ENCODE measurements around the gene CTSA. TPM values are rescaled to one million over a fixed set of nuclear protein-coding genes. Genes with fewer than 3 reads are reported as not detected.

Gene CTSA
- total and polyA plus RNA-seq, 2 of the 4 experiments (the other 2 are of a cell fraction), result 19.0 to 312 TPM

- no peaks in the 10 kb centered on the region for H3K27me3 ChIP-seq (ENCODE audit: control insufficient read depth, insufficient read depth, low read length)
- peaks cover 26% of the 10 kb centered on the region for H3K36me3 ChIP-seq (ENCODE audit: control insufficient read depth, insufficient read depth, low read length)
- no peak within 1 kb of the TSS for H3K56ac ChIP-seq (ENCODE audit: extremely low read depth, insufficient read depth, low read length)
- H3K4ac ChIP-seq (ENCODE audit: low read depth, low read length), result no peak within 1 kb of the TSS
- H2BK120ac ChIP-seq (ENCODE audit: low read depth, low read length), result no peak within 1 kb of the TSS
- H3K4me2 ChIP-seq (ENCODE audit: low read depth, low read length), result no peak within 1 kb of the TSS
- ChIA-PET CTCF (no interaction called here), POLR2A (ENCODE audit: unreplicated experiment) (no interaction called here)
- dilution Hi-C loops (cut with HindIII; ENCODE audit: low sequenced_read_pairs, unreplicated experiment), result no loop called here
- H2AFZ ChIP-seq (replicated peaks; ENCODE audit: low read length, poor library complexity), result no peak within 1 kb of the TSS
- H3K14ac ChIP-seq (replicated peaks; ENCODE audit: low read depth, low read length), result no peak within 1 kb of the TSS
- peaks cover 5% of the 10 kb centered on the region for H3K9me1 ChIP-seq (ENCODE audit: insufficient read depth, low read length)
- H3K4me3 ChIP-seq (ENCODE audit: insufficient read depth, low read depth, low read length), result no peak within 1 kb of the TSS
- BruUV-seq (replicated peaks), result no TSS peak
- no peak within 1 kb of the TSS for H3K18ac ChIP-seq (ENCODE audit: low read depth, low read length)
- H3K27ac ChIP-seq (ENCODE audit: insufficient read depth, low read length), result no peak within 1 kb of the TSS
- peaks cover 5% of the 10 kb centered on the region; the same call in 1 of the 2 replicates for H3K4me1 ChIP-seq (ENCODE audit: control insufficient read depth, insufficient read depth, low read length)
- H3K23ac ChIP-seq (ENCODE audit: low read depth, low read length), result no peak within 1 kb of the TSS
- H2BK5ac ChIP-seq (ENCODE audit: low read depth, low read length, poor library complexity, severe bottlenecking), result no peak within 1 kb of the TSS
- H2AK9ac ChIP-seq (replicated peaks; ENCODE audit: low read depth, low read length, poor library complexity), result no peak within 1 kb of the TSS
- ATAC-seq (ENCODE audit: low read depth) (no peak), DNase-seq (no peak)
- no CpG with 5 or more reads among the region's 8 CpGs for WGBS, 2 experiments (ENCODE audit: extremely low coverage in 2 of 2, insufficient read length in 1 of 2)
- H2BK20ac ChIP-seq (ENCODE audit: low read depth, low read length), result no peak within 1 kb of the TSS
- no peak within 1 kb of the TSS for H4K8ac ChIP-seq (ENCODE audit: low read depth in 2 of 2, low read length in 2 of 2)
- H4K5ac ChIP-seq (ENCODE audit: low read depth, low read length), result no peak within 1 kb of the TSS
- intact Hi-C loops (cut with micrococcal nuclease), result no loop called here
- H4K20me1 ChIP-seq (ENCODE audit: insufficient read depth, low read length), result peaks cover 3% of the 10 kb centered on the region; the same call in 1 of the 2 replicates
- in situ Hi-C loops (cut with MboI; ENCODE audit: low sequenced_read_pairs), result no loop called here
- no peak within 1 kb of the TSS for H3K9ac ChIP-seq (ENCODE audit: low read depth, low read length)
- H3K9me3 ChIP-seq (ENCODE audit: control insufficient read depth, insufficient read depth, low read length), result no peaks in the 10 kb centered on the region
- no peak for TF ChIP-seq SMC3 (IDR thresholded peaks at IDR 0.05; ENCODE audit: low read depth, low read length)
- no peak for TF ChIP-seq CEBPB (IDR thresholded peaks at IDR 0.05; ENCODE audit: low read depth, low read length)
- no peak for TF ChIP-seq BHLHE40 (IDR thresholded peaks at IDR 0.05; ENCODE audit: low read depth, low read length)
- no peak for TF ChIP-seq USF2 (IDR thresholded peaks at IDR 0.05; ENCODE audit: low read depth, low read length)
- no peak for TF ChIP-seq FOS (IDR thresholded peaks at IDR 0.05; ENCODE audit: low read depth, low read length)
- no peak for TF ChIP-seq CHD1 (IDR thresholded peaks at IDR 0.05; ENCODE audit: low read depth, low read length)
- TF ChIP-seq RFX5 (IDR thresholded peaks at IDR 0.05; ENCODE audit: low read depth, low read length), result no peak
- no peak for TF ChIP-seq CTCF (conservative IDR thresholded peaks at IDR 0.05; ENCODE audit: low read depth, low read length)
- TF ChIP-seq MXI1 (IDR thresholded peaks at IDR 0.05; ENCODE audit: borderline replicate concordance, low read depth, low read length), result no peak
- no peak for TF ChIP-seq ELK1 (IDR thresholded peaks at IDR 0.05; ENCODE audit: borderline replicate concordance, low read depth, low read length)
- TF ChIP-seq POLR2A (IDR thresholded peaks at IDR 0.05; ENCODE audit: low read depth, low read length), result no peak
- no peak for TF ChIP-seq NFE2L2 (IDR thresholded peaks at IDR 0.05; ENCODE audit: low read depth, low read length)
- TF ChIP-seq MAFK (IDR thresholded peaks at IDR 0.05; ENCODE audit: low read depth, low read length), result no peak
- no peak for TF ChIP-seq MAZ (IDR thresholded peaks at IDR 0.05; ENCODE audit: borderline replicate concordance, low read depth, low read length)
- no peak for TF ChIP-seq RAD21 (IDR thresholded peaks at IDR 0.05; ENCODE audit: low read length)
- TF ChIP-seq RCOR1 (IDR thresholded peaks at IDR 0.05; ENCODE audit: insufficient replicate concordance, low read length), result no peak
- no peak within 1 kb of the TSS for H2BK15ac ChIP-seq (ENCODE audit: low read depth, low read length)
- H2AK5ac ChIP-seq (ENCODE audit: low read depth, low read length), result no peak within 1 kb of the TSS
- H4K91ac ChIP-seq (ENCODE audit: insufficient read depth, low read depth, low read length), result no peak within 1 kb of the TSS
- H3K79me1 ChIP-seq (ENCODE audit: low read depth in 1 of 2, low read length in 2 of 2), result peaks cover 10 to 63% of the 10 kb centered on the region in 2 experiments; a peak in 3 of 4 replicates
Measured at GRCh38 chr20:45887346-45887715, 3.8 kb upstream of the CTSA start, which contains the start of gene SPATA25. Gene SPATA25 (minus strand): TSS chr20:45887622. CDS start chr20:45887590, 32 bp downstream.
